ENCODE data around the gene PLXNC1. TPM values are rescaled to one million over a fixed set of nuclear protein-coding genes. Genes with fewer than 3 reads are reported as not detected.
A peak's percentile ranks its signal among the peaks of the same experiment; 100 is the strongest.

The PLXNC1 gene
- total and polyA plus RNA-seq, 9 of the 15 experiments (the other 6 are each of a cell fraction or from before 2014, with no cell fraction given): 0.08 to 0.87 (median 0.28) TPM

DNA sequence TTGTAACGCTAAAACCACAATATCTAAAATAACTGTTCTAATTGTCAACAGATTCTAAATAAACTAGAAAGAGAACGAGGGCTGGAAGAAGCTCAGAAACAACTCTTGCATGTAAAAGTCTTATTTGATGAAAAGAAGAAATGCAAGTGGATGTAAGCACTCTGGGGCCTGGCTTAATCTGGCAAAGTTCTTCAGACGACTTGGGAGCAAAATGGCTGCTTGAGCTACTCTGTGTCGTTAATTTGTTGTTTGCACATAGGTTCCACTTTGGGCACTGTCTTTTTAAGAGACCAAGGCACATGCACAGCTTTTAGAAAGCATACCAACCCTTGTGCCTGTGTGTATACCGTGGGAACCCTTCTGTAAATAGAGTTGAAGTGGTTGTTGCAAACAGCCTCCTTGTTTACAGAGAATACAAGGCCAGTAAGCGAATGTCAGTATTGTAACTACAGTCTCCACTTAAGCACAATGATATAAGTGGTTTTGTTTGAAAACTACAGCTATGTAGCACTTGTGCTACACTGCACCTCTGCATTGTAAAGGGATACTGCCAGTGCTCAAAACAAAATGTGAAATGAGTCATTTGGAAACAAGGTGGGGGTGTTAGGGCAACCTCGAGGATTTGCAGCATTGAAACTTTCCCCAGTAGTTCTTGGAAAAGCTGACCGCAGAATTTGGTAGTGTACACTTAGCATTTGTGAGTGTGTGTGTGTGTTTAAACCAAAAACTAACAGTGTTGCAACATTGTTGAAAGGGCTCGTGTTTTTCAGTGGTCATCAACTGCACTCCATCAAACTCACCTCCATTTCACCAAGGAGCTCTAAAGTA lies 157.0 kb downstream of the PLXNC1 start:
- no peaks in the 10 kb centered on the region for H3K9me3 ChIP-seq (replicated peaks; ENCODE audit: control insufficient read depth, insufficient read depth, low read depth, low read length)
- WGBS (ENCODE audit: insufficient coverage, low coverage, missing lambda C conversion rate): 88% methylated on average over 9 of the region's 9 CpGs
- no peak overlapping the region for H3K9ac ChIP-seq (ENCODE audit: insufficient read depth in 1 of 2, low read depth in 2 of 2, low read length in 2 of 2)
- H2AFZ ChIP-seq (ENCODE audit: low read depth, low read length): no peak overlapping the region
- H3K27me3 ChIP-seq (ENCODE audit: control insufficient read depth in 2 of 2, insufficient read depth in 2 of 2, low read length in 2 of 2): no peaks in the 10 kb centered on the region
- H3K27ac ChIP-seq (ENCODE audit: extremely low read depth, low read depth, low read length): no peak overlapping the region
- TF ChIP-seq, protein P1, sequence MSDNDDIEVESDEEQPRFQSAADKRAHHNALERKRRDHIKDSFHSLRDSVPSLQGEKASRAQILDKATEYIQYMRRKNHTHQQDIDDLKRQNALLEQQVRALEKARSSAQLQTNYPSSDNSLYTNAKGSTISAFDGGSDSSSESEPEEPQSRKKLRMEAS (CRISPR knock-in tag; IDR thresholded peaks at IDR 0.05): no peak
- TF ChIP-seq RAD21 (CRISPR knock-in tag; conservative IDR thresholded peaks at IDR 0.05 in 1 of 2, IDR thresholded peaks at IDR 0.05 in 1 of 2) (no peak), HSF4 (CRISPR knock-in tag; IDR thresholded peaks at IDR 0.05; ENCODE audit: borderline replicate concordance) (no peak), ZNF655 (CRISPR knock-in tag; IDR thresholded peaks at IDR 0.05) (no peak), ETV1 (tag; conservative IDR thresholded peaks at IDR 0.05; ENCODE audit: low read depth) (no peak), L3MBTL2 (IDR thresholded peaks at IDR 0.05) (no peak), TRIM24 (IDR thresholded peaks at IDR 0.05) (no peak), MNT (conservative IDR thresholded peaks at IDR 0.05) (no peak), ZNF354B (CRISPR knock-in tag; IDR thresholded peaks at IDR 0.05) (no peak), ZNF695 (CRISPR knock-in tag; IDR thresholded peaks at IDR 0.05) (no peak), ZNF24 (IDR thresholded peaks at IDR 0.05) (no peak), SMARCA4 (IDR thresholded peaks at IDR 0.05) (no peak), ETV5 (CRISPR knock-in tag; IDR thresholded peaks at IDR 0.05; ENCODE audit: low read depth) (no peak), CREB1 (IDR thresholded peaks at IDR 0.05) (no peak), CREB1 (CRISPR knock-in tag; IDR thresholded peaks at IDR 0.05) (no peak), PYGO2 (tag; IDR thresholded peaks at IDR 0.05) (no peak), CHAMP1 (IDR thresholded peaks at IDR 0.05) (no peak), RB1 (IDR thresholded peaks at IDR 0.05; ENCODE audit: low read depth) (no peak)
- H3K79me2 ChIP-seq (ENCODE audit: control insufficient read depth, insufficient read depth, low read length): no peaks in the 10 kb centered on the region
- in situ Hi-C loops (cut with MboI) (no loop called here), intact Hi-C loops (cut with micrococcal nuclease) (loop anchor here (10.0 kb wide), 1 partner anchor 229 kb away; no protein-coding TSS in a partner anchor)
- FAIRE-seq: no peak
- BruUV-seq (replicated peaks): no TSS peak
- ChIA-PET CTCF (ENCODE audit: low intra/inter-chr PET ratio) (no interaction called here), POLR2A (interaction anchor here (0.6 to 1.5 kb wide), 2 partner anchors 15 to 43 kb away, joined by 3 read pairs; no protein-coding TSS in a partner anchor)
- peak in 1 of 4 experiments; percentile 7 for DNase-seq (ENCODE audit: extremely low read depth in 1 of 4, low spot score in 3 of 4)
- H3K4me2 ChIP-seq (ENCODE audit: insufficient read depth, low read length): no peak overlapping the region
- H3K9me1 ChIP-seq (ENCODE audit: control insufficient read depth, insufficient read depth, low read length): no peaks in the 10 kb centered on the region
- peaks cover 66% of the 10 kb centered on the region for H3K36me3 ChIP-seq (ENCODE audit: control insufficient read depth, insufficient read depth, low read length)
- no peak for ATAC-seq
- no peak overlapping the region for H3K4me3 ChIP-seq
- H3K4me1 ChIP-seq (replicated peaks in 1 of 2; ENCODE audit: control insufficient read depth in 2 of 2, insufficient read depth in 2 of 2, low read length in 2 of 2): no peaks in the 10 kb centered on the region
- H4K20me1 ChIP-seq (replicated peaks; ENCODE audit: control insufficient read depth, insufficient read depth, low read length): no peaks in the 10 kb centered on the region

Measured in K562 (cell line).